Measurements from ENCODE around the gene MRPL19.

The MRPL19 gene

DNA sequence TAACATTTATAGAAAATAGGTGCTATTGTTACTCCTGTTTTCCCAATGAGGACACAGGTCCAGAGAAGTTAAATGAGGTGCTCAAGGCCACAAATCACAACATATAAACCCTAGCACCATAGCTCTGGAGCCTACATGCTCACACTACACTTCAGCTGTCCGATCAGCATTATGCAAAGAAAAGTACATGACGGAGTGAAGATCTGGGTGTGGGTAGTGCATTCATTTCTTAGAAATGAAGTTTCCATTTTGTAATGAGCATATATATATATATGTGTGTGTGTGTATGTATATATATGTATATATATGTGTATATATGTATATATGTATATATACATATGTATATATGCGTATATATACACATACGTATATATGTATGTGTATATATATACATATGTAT is 30.2 kb upstream of the MRPL19 start:
- DNase-seq (ENCODE audit: low read depth) = no peak

DNA sequence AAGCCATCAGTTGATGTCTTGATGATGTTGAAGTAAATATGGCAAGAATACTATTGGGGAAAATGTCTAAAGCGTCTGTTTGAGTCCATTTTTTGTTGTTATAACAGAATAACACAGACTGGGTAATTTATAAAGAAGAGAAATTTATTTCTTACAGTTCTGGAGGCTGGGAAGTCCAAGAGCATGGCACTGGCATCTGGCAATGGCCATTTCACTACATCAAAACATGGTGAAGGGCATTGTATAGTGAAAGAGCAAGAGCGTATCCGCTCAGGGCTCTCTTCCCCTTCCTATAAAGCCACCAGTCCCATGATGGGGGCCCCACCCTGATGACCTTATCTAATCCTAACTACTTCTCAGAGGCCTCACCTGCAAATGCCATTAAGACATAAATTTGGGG is 29.6 kb upstream of the MRPL19 start:
- no peak for DNase-seq (ENCODE audit: low read depth)

DNA sequence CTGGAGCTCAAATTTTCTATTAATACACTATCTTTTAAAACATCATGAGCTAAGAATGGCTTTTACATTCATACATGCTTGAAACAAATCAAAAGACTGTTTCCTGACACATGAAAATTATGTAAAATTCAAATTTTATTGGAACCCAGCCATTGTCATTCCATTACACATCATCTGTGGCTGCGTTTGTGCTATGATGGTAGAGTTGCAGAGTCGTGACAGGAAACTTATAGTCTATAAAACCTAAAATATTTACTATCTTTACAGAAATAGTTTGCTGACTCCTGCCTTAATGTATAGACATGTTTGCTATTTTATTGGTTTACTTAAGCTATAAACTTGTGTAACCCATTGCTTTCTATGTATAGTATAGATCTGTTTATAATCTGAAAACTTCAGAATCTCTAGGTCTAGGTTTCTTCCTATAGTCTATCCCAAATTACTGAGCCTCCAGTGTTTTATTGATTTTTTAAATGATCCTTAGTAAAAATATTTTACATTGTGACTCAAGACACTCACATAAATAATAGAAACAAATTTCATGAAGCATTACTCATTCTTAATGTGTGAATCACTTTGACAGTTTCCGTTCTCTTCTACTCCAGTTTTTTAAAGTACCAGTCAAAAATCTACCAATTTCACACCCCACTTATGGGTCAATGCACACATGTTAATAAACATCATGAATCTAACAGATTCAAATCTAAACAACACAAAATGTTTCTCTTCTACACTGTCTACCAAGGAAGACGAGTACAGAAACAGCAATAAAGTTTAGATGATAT is 26.4 kb upstream of the MRPL19 start:
- DNase-seq (ENCODE audit: low read depth) = peak; percentile 75

DNA sequence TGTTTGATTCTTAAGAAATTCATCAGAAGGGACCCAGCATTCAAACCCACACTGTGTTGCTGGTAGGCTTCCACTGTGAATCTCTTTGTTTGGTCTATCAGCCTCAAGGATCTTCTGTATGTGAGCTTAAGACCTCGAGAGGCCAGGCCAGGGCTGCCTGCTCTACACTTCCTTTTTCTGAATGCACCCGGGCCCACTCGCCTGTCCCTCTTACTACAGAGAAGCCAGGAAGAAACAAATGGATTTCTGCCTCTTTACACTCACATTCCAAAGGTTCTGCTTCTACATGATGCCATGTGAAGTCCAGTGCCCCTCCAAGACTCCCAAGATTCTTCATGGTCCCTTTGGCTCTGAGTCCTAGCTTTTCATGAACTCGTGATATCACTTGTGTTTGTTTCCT is 25.4 kb upstream of the MRPL19 start:
- DNase-seq (ENCODE audit: low read depth) = no peak

DNA sequence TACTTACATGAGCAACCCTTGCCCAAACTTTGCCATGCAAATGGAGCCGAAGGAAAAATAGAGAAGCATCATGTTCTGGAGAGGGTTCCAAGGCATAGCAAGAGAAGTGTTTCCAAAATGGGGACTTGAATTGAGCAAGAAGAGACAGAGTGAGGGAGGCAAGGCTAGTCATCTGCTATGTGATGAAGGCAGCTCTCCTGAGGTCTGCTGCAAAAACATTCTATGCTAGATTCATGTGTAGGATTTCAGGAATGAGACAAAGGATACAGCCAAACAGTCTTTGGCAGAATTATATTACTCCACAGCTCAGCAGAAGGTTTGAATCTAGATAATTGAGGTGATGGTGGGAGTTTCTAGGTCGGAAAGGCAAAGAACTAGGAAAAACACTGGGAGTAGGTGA is 24.1 kb upstream of the MRPL19 start:
- no peak for DNase-seq (ENCODE audit: low read depth)

DNA sequence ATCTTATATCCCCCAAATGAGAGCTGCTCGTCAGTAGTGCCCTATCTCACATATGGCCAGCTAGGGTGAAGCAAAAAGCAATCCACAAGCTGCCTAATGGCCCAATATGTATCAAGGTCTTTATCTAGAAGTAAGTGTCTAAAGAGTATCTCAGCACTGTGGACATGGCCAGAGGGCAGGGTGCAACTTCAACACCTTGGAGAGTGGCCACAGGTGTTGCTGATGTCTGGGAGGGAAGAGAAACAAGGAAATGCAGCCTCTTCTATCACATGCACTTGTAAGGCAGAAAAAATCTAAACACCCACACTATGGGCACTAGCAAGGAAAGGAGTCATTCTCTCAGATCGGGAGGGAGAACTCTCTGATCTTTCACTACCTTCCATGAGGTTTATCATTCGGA is 23.7 kb upstream of the MRPL19 start:
- DNase-seq (ENCODE audit: low read depth) = no peak

DNA sequence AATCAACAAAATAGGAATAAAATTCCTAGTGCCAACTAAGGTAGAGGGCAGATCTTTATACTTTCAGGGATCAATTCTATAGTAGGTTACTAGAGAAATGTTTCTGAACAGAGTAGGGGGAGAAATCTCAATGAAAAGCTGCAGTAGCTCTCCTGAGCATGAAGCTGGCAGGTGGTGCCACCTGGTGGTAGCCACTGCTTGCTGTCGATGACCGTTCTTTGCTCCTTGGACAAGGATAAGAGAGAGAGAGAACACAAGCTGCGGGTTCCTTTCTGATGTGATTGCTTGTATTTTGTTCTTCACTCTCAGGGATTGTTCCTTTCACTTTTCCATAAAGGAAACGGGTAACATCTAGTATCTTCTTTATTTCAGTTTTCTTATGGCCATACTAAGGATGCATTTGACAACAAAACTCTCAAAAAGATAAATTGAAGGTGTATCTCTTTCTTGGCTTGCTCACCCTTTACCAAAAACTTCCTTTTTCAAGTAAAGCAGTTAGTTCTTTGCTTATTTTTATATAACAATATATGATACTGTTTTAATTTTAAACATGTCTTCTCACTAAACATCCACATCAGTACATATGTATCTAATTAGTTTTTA is 18.6 kb upstream of the MRPL19 start:
- DNase-seq (ENCODE audit: low read depth) = peak; percentile 84

DNA sequence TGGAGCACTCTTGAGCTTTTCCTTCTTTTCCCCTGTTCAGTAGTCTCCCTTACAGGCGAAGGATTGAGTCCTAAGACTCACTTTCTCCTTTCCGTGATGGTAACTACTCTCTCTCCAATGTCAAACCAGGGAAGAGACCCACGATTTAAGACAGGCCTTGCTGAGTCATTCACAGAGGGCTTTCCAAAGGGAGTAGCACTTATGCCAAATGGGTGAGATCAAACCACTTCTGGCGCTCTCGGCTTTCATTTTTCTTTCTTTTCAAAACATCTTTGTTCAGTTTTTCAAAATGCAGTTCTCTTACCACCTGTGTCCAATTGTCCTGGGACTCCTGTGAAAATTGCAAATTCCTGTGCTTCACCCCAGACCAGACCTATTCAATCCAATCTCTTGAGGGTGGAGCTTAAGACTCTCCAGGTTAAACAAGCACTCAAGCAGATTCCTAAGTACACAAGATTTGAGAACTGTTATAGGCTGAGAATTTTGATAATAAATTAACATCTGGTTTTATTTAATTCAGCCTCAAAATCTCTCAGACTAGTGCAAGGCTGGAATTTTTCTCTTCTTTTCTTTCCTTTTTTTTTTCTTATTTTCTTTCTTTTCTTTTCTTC is 14.4 kb upstream of the MRPL19 start:
- no peak for DNase-seq (ENCODE audit: low read depth)

DNA sequence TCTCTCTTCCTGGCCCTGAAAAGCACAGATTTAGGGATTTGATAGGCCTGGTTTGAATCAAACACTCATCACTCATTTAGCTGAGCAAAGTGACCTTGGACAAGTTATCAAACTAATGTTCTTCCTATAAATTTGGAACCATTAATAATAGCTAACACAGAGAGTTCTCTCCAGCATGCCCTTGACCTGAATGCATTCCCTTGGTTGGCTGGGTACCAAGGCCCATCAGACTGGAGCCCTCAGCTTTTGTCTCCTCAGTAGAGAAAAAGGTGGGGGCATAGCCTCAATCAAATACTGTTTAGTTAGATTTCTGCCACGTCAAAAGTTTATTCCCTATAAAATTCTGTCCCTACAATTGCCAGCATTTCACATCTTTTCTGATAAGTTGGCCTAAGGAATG is 13.8 kb upstream of the MRPL19 start:
- no peak for DNase-seq (ENCODE audit: low read depth)

DNA sequence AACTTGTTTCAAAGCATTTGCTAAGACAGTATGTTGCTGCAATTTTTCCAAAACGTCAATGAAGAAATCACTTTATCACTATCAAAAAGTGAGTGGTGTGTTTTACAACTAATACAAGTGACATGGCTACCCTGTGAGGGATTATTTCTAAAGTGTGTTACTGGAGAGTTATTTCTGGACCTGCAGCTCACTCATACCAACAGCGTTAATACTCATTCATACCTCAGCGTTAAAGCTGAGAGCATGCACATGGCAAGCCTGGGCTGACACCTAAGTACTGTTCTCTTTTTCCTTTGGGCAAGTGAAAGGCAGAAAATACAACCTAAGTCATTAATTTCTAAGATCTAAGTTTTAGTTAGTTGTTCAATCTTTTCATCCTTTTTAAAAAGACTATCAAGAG is 13.0 kb upstream of the MRPL19 start:
- DNase-seq (ENCODE audit: low read depth) = no peak

DNA sequence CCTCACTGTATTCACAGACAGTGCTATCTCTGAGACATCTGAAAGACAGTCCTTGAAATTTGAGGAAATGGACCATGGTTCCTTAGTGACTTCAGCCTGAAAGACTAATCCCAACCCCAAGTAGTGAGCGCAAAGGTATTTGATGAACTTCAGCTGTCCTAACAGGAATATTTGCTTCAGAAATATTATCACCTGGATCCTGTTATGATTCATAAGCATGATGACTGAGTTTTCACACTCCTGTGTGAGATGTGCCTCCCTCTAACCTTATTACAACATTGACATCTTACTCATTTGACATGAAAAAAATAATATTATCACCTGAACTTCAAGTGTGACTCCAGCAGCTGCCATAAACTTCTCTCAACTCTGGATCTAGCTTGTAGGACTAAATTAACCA is 11.6 kb upstream of the MRPL19 start:
- no peak for DNase-seq (ENCODE audit: low read depth)

DNA sequence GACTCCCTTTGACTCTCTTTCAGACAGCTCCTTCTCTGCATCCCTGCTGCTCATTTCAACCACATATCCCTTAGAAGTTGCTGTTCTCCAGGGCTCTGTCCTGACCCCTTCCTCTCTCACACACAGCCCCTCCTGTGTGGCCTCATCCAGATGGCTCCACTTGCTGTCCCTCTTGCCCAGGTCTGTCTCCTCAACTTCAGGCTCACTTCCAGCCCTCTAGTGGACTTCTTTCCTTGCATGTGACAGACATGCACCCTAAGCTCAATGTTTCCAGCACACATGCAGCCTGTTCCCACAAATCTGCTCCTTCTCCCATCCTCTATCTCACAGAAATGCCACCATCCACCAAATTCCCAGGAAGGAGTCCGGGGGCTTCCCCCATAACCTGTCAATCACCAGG is 9.0 kb upstream of the MRPL19 start:
- no peak for DNase-seq (ENCODE audit: low read depth)

DNA sequence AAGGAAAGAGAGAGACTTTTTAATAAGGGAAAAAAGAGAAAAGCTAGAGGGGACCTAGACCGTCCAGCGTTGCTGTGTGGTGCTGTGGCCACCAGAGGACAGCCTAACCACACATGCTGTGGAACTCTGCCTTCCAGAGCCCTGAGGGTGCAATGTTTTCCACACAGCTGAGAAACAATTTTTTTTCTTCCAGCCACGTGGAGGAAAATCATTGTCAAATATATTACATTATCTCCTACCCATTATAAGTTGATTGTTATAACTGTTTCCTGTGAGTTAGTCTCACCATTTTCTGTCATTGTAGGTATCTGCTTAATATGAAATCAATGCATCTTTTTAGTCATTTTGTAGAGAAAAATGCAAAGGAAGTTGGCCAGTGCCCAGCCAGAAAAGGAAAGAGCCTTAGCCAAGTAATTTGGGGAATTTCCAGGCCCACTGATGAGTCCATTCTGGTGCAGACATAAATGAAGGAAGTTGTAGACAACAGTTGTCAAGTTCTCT is 5.9 kb upstream of the MRPL19 start:
- DNase-seq (ENCODE audit: low read depth) = peak; percentile 84

DNA sequence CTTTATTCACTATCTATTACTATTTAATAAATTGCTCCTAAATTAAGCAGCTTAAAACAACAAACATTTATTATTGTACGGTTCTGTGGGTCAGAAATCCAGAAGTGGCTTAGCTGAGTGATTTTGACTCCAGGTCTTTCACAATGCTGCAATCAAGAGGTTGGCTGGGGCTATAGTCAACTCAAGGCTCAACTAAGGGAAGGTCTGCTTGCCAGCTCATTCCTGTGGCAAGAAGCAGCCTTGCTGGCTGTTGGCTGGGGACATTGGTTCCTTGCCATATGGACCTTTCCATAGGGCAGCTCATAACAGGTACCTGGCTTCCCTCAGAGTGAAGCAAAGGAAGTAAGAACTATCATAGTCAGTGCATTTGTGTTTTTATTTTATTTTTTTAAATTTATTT is 5.0 kb upstream of the MRPL19 start:
- DNase-seq (ENCODE audit: low read depth) = no peak

DNA sequence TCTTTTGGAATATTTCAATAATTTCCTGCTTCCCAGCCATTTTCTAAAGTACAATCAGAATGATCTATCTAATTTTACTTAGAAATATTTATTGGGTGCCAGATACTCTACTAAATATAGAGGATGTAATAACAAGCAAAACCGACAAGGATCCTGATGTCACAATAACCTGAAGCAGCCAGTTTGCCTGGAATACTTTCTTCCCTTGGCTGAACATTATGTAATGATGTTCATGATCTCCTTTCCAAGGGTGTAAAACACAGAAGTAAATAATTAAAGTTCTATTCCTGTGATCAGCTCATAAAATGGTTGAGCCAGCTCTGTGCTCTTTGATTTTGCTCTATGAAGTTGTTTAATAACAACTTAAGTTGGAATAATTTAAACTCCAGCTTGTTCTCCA is 2.6 kb upstream of the MRPL19 start:
- DNase-seq (ENCODE audit: low read depth) = no peak

DNA sequence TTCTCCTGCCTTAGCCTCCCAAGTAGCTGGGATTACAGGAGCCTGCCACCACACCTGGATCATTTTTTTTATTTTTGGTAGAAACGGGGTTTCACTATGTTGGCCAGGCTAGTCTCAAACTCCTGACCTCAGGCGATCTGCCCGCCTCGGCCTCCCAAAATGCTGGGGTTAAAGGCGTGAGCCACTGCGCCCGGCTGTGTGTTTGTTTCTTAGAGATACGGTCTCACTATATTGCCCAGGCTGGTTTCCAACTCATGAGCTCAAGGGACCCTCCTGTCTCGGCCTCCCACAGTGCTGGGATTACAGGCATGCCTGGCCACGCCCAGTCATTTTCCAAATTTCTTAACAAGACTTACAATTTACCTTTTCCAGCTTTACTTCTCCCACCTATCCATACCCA is 940 bp upstream of the MRPL19 start:
- no peak for DNase-seq (ENCODE audit: low read depth)

DNA sequence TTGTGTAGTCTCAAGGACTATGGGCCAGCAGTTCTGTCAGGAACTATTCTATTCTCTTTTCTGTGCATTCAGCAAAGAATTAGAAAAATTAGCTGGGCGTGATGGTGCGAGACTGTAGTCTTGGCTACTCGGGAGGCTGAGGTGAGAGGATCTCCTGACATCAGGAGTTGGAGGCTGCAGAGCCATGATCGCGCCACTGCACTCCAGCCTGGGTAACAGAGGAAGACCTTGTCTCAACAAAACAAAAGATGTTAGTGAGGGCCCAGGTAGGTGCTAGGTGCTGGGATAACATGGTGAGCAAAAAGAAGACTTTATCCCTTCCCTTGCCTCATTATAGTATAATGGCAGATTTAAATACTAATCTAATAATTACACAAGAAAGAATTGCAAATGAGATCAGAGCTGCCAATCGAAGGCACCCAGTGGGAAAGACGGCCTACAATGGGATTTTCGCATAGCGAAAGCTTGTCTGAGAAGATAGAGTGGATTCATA is 447 bp upstream of the MRPL19 start:
- DNase-seq (ENCODE audit: low read depth) = no peak

DNA sequence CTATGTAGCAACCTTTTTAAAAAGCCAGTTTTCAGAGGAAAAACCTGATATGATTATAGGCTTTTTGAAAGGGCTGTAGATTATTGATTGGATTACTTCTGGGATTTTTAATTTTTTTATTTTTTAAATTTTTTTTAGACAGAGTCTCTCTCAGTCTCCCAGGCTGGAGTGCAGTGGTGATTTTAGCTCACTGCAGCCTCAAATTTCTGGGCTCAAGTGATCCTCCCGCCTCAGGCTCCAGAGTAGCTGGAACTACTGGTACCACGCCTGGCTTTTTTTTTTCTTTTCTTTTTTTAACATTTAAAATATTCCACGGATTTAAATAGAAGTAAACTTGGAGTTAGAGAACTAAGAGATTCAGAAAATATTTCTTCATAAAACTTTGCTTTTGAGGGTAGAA is 1.2 kb downstream of the MRPL19 start:
- peak; percentile 30 for DNase-seq (ENCODE audit: low read depth)

DNA sequence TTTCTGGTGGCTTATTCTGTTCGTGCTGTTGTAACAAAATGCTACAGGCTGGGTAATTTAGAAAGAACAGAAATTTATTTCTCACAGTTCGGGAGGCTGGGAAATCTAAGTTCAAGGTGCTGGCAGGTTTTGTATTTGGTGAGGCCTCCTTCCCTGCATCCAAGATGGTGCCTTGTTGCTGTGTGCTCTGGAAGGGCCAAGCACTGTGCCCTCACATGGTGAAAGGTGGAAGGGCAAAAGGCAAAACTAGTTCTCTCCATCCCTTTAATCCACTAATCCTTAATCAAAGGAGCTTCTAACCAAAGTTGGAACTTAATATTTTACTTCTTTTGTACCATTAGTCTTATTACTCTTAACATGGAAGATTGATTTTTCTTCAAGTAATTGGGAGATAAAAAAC is 7.4 kb downstream of the MRPL19 start:
- DNase-seq (ENCODE audit: low read depth) = no peak

DNA sequence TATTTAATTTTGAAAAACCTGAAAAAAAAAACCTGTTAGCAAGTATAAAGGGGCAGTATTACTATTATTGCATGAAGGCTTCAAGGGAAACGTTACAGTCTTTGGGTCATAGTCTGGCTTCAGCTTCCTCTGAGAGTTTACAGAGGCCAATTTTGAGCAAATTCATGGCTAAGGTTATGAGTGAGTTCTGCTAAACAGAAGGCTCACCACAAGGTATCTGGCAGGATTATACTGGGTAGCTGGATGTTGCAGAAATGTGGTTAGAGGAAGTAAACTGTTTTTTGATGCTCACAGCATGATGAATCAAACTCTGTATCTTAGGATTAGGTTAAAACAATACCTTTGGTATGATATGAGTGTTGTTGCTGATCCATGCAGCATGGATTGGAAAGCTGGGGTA is 9.3 kb downstream of the MRPL19 start:
- no peak for DNase-seq (ENCODE audit: low read depth)

DNA sequence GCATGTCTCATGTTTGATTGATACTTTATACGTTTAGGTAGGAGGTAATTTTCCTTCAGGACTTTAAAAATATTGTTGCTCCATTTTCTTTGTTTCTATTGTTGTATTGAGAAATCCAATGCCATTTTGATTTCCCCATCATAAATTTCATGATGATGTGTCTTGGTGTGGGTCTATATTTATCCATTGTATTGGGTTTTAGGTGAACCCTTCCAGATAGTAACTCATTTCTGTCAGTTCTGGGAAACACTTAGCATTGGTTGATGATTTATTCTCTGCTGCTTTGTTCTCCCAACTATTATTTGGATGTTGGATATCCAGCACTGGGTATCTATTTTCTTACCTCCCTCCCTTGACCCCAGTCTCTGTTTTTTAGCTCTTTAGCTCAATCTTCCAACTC is 10.0 kb downstream of the MRPL19 start:
- no peak for DNase-seq (ENCODE audit: low read depth)

DNA sequence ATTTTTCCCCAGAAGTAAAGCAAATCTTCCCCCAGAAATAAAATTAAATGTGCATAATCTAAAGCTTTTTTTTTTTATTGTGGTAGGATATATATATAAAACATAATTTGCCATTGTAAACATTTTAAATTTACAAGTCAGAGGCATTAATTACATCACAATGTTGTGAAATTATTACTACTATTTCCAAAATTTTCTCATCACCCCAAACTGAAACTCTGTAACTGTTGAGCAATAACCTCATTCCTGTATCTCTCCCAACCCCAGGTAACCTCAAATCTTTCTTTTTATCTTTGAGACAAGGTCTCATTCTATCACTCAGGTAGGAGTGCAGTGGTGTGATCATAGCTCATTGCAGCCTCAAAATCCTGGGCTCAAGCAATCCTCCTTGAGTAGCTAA is 11.2 kb downstream of the MRPL19 start:
- no peak for DNase-seq (ENCODE audit: low read depth)

DNA sequence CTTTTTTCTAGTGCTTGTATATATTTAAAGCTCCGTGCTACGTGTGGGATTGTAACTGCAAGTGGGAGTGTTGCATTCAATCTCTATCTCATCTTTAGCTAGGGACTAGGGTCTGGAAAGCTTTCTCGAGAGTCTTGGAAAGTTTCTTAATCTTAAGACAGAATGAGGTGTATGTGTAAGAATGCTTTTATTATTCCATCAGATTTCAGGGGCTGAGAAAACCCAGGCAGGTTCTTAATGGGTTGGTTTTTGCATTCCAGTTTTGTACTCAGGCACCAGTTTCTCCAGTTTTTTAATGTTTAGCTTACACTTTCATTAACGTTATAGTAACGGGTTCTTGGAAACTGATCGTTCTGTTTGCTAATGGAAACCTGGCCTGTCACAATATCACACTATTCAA is 20.3 kb downstream of the MRPL19 start:
- no peak for DNase-seq (ENCODE audit: low read depth)
